Astrocyte of the hippocampus (primary cell): ENCODE data around the gene ADCY2.

ENCODE experiments used
- DNase-seq: peaks from one replicate; pipeline ENCODE4 v3.0.0; 2011; ENCODE audit warnings: low read depth, low spot score

ADCY2 gene

DNA sequence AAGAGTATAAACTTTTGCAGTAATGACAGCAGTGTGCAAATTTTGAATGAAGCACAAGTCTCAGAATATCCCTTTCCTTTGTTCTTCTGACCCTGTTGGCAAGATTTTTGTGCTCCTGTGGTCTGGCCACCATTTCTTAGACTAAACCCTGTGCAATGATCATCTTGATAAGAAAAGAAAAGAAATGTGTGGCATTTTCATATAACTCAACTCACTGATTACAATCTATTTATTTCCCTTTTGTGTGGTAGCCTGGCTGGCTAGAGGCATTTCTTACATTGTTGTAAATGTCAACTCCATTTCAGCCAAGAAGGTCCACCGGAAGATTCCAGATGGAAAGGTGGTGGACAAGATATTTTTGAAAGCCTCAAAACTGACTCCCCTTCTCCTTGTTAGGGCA is 41.9 kb downstream of the ADCY2 start:
- peak; percentile 41 for DNase-seq

DNA sequence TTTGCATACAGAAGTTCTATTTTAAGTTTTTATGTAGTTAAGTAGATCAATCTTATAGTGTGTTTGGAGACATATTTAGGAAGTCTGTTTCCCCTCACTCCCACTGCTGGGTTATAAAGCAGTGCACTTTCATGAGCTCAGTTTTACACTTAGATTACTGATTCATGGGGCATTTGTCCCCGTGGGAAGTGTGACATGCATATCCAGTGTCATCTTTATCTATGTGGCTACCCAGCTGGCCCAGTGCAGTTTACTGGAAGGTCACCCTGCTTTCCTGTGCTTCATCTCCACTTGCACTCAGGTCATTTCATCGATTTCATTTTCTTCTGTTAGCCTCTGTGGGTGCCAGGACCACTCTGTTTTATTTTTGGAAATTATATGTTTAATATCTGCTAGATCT is 49.1 kb downstream of the ADCY2 start:
- no peak for DNase-seq

DNA sequence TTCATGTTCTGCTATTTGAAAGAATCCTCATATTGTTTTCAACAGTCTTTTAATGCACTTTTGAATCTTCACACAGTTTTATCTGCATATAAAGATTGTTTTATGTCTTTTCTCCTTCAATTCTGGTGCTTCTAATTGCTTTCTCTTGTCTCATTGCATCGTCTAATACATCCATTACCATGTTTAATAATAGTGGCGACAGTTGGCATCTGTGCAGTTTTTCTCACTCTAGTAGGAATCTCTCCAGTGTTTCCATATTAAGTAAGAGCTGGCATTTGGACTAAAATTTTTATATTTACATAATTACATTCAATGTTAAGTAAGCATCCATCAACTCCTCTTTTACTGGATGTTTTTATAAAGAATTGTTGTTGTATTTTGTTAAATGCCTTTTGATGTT is 49.9 kb downstream of the ADCY2 start:
- DNase-seq, result no peak

- no peak for DNase-seq
Observed at GRCh38 chr5:7446913-7447312, 51.0 kb downstream of the ADCY2 start.

GRCh38 chr5:7453947-7454346 is 58.0 kb downstream of the ADCY2 start:
- DNase-seq, result no peak

GRCh38 chr5:7456206-7456605 is 60.3 kb downstream of the ADCY2 start:
- DNase-seq, result no peak

- DNase-seq, result no peak
Observed at GRCh38 chr5:7461371-7461770, 65.4 kb downstream of the ADCY2 start.

DNA sequence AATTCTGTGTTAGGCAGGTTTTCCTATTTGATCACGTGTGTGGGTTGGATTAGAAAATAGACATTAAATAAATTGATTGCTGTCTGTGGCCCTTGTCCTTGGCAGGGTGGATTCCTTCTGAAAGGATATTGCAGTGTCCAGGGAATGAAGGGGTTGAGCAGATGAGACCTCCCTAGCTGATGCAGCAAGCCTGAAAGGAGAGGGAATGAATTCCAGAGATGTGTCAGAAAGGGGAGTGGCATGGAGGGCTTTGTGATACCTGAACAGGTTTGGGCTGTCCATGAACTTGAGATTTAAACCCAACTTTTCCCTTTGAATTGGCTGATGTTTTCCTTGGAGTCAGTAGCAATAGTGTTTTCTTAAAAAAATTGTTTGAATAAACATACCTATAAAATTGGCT is 66.8 kb downstream of the ADCY2 start:
- no peak for DNase-seq

- DNase-seq, result no peak
Observed at GRCh38 chr5:7464182-7464581, 68.2 kb downstream of the ADCY2 start.

GRCh38 chr5:7467179-7467578 is 71.2 kb downstream of the ADCY2 start:
- DNase-seq, result no peak

DNA sequence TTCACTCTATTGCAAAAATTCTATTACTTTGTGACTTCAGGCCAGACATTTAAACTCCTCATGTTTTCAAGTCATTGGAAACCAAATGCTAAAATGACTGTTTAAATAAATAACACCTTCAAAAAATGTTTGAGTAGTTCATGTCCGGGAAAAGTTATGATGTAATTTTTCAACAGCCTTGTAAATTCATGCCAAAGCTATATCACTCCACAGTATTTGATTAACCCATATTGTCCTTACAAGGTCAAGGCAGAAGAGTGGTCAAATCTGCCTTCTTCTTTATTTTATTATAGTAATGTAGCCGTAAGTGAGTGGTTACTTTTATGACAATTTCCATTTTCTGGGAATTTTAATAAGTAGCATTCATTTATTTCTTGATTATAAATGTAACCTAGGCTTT is 72.8 kb downstream of the ADCY2 start:
- no peak for DNase-seq

DNA sequence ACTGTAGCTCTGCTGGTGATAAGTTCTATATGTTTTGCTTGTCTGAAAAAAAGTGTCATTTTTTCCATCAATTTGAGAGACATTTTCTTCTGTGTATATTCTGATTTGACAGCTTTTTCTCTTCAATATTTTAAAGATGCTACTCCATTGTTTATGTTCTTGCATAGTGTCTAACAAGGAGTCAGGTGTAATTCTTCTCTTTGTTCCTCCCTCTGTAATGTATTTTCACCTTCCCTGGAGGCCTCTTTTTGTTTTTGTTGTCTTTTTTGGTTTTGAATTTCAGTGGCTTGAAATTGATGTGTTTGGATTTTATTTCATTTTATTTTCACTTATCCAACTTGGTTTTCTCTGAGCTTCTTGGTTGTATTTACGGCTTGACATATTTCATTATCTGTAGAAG is 75.8 kb downstream of the ADCY2 start:
- no peak for DNase-seq

DNA sequence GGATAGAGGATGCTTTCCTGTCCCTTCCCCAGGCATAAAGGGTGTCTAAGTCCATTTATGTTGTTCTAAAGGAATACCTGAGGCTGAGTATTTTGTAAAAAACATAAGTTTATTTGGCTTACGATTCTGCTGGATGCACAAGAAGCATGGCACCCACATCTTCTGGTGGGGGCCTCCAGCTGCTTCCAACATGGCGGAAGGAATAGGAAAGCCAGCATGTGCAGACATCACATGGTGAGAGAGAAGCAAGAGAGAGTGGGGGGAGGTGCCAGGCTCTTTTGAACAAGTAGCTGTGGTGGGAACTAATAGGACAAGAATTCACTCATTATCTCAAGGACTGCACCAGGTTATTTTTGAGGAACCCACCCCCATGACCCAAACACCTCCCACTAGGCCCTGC is 77.2 kb downstream of the ADCY2 start:
- DNase-seq, result no peak

GRCh38 chr5:7473668-7474215 is 77.8 kb downstream of the ADCY2 start:
- no peak for DNase-seq

- no peak for DNase-seq
Observed at GRCh38 chr5:7474821-7475403, 79.0 kb downstream of the ADCY2 start.

DNA sequence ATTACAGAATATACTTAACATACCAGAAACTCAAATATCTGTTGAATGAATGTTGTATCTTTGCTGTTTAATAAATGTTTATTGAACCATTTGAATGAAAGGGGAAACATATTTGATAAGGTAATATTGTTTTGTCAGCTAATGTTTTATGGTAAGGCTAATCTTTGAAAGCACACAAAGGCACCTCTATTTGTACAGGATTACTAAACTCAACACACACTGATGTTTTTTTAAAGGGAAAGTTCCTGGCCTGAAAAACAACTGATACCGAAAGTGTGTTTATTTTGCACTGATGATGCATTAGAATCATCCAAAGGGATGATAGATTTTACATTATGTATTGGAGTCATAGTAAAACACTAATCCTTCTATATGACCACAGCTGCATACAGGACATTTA is 82.5 kb downstream of the ADCY2 start:
- DNase-seq, result no peak

- DNase-seq, result no peak
Observed at GRCh38 chr5:7488734-7489133, 92.8 kb downstream of the ADCY2 start.

- DNase-seq, result no peak
Observed at GRCh38 chr5:7492371-7492770, 96.4 kb downstream of the ADCY2 start.

GRCh38 chr5:7493081-7493480 is 97.1 kb downstream of the ADCY2 start:
- DNase-seq, result no peak

DNA sequence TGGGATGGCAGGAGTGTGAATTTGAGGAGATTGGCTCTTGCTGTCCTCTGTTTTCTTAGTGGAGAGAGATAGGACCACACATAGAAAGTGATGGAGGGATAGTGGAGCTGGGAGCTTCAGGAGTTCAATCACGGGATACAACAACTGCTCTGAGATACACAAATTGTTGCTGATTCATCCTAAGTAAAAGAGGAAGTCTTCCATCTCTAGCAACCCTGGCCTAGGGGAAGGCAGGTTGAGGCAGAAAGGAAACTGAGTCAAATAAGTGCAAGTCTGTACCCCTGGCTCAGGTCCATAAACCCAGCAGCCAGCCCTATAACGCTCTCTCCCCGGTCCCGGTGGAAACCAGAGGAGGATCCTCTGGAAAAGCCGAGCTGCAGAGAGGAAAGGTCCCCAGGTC is 97.7 kb downstream of the ADCY2 start:
- DNase-seq, result no peak

DNA sequence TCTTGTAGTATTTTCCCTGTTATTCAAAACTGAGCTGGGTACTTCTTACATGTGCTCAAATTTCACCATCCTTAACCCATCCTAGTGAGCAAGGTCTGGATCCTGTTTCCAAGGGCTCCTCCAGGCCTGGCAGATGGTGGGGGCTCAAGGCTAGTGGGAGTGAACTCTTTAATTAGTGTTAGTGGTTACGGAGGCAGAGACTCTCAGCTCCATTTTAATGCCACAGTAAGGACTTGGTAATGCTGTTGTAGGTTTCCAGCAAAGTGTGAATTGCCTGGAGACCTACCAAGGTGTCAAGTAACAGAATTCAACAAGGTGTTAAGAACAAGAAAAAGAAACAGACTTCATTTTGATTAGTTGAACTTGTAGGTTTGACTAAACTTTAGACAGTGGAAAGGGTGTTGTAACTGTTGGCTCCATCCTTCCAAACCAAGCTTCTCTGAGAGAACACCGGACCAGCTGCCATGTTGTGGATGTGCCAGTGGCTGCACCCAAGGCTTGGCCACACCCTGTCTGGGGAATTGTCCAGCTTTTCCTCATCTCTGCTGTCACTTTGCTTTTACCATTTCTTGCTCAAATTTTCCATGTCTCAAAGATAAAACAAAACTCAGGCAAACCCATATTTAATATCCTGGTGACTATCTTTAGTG is 98.7 kb downstream of the ADCY2 start:
- no peak for DNase-seq

- DNase-seq, result no peak
Observed at GRCh38 chr5:7495131-7495517, 99.2 kb downstream of the ADCY2 start.

- no peak for DNase-seq
Observed at GRCh38 chr5:7500256-7500655, 104.3 kb downstream of the ADCY2 start.

- DNase-seq, result no peak
Observed at GRCh38 chr5:7501061-7501460, 105.1 kb downstream of the ADCY2 start.
